NCI-H510A (cell line): Measurements from ENCODE around the gene ZNF491.
"Not testable (repeated sequence)": the region's sequence is repeated elsewhere in the genome, so short reads cannot be mapped to it uniquely, and the experiment has no call there.

Experiments
- DNase-seq: peaks from one replicate; lab custom pipeline; 2025; lab: John Stamatoyannopoulos, UW

ZNF491 gene

DNA sequence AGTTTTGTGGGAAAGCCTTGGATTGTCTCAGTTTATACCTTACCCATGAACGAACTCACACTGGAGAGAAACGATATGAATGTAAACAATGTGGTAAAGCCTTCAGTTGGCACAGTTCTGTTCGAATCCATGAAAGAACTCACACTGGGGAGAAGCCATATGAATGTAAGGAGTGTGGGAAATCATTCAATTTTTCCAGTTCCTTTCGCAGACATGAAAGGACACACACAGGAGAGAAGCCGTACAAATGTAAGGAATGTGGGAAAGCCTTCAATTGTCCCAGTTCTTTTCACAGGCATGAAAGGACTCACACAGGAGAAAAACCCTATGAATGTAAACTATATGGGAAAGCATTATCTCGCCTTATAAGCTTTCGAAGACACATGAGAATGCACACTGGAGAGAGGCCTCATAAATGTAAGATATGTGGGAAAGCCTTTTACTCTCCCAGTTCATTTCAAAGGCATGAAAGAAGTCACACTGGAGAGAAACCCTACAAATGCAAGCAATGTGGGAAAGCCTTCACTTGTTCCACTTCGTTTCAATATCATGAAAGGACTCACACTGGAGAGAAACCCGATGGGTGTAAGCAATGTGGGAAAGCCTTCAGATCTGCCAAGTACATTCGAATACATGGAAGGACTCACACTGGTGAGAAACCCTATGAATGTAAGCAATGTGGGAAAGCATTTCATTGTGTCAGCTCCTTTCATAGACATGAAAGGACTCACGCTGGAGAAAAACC lies 8.2 kb downstream of the ZNF491 start:
- no peak for DNase-seq

DNA sequence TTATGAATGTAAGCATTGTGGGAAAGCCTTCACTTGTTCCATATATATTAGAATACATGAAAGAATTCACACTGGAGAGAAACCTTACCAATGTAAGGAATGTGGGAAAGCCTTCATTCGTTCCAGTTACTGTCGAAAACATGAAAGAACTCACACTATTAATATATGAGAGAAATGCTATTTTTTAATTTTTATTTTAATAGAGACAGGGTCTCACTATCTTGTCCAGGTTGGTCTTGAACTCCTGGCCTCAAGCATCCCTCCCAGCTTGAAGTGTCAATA lies 8.7 kb downstream of the ZNF491 start:
- no peak for DNase-seq

DNA sequence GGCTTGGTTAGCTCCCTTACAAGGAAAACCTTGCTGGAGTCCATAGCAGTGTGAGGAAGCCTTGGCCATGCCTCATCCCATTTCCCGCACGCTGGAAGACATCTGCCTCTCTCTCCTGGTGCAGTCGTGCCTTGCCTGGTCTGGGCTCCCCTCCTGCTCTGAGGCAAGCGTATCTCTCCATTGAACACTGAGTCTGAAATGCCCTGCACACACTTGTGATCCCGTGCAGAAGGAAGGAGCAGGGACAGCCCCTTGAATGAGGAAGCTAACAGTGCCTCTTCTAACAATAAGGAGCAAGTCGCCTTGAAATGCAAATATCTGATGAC lies 15.3 kb downstream of the ZNF491 start:
- no peak for DNase-seq

DNA sequence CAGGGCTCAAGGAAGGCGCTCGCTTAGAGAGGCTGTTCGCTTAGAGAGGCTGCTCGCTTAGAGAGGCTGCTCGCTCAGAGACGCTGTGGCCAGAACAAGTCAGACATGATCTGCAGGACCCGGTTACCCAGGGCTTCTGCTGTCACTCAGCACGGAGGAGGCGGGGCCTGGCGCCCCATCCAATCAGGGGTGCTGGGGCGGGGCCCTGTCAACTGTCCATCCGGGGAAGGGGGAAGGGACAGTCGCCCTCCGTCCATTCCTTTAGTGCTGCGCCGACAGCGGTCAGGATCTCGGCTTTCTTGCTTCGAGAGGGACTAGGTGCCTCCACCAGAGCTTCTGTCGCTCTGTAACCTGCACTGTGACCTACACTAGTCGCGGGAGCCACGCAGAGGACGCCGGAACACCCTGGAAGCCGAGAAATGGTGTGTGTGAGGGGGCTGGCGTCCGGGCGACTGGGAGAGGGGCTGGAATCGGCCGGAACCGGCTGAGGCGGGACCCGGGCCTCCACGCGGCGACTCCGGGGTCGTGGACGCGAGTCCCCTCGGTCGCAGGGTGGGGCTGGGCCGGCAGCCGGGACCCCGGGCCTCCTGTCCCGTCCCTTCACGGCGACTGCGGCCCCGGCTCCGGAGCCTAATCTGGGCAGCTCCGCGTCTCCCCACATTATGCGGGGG lies 15.8 kb downstream of the ZNF491 start, which contains the start of gene ZNF440:
Gene ZNF440, plus strand, starts transcription at position 245 of the 671 bp plus-strand sequence. Its CDS starts 175 bp downstream, at position 420.
- DNase-seq, result peak; percentile 87

DNA sequence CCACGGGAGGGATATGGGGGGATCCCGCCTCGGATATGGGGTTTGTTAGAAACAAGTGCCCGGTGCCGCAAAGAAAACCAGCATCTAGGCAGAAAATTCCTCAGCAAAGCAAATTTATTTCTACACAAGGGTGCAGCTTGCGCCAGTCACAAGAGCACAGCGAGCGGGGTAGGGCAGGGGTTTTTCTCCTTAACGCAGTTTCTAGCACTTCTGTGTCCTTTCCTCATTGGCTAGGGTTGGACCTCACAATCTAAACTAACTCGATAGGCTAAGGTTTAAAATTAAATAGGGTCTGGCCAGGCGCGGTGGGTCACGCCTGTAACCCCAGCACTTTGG lies 16.3 kb downstream of the ZNF491 start:
- no peak for DNase-seq

DNA sequence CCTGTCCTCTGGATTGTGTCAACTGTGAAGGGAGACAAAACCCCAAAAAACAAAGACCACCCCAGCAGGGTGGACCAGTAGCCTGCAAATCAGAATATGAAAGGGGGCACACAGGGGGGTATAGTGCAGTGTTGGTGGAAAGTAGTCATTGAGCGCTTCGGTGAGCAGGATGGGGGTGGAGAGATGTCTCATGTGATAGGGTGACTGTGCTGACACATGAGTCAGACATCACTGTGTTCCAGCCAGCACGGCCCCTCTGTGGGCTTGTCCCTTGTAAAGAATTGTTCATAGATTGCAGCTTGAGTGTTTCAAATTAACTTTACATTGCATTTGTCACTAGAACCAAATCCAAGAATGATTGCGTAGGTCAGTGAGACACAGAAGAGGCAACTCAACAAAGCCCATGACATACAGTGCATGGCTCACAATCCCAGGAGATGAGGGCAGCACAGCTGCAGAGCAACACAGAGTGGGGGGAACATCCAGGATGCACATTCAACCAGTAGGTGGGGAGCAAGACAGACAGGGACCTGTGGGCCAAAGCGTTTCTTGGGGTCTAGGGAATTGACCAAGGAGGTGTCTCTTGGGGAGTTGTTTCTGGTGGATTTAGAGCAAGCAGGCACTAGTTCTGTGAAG lies 23.3 kb downstream of the ZNF491 start:
- DNase-seq, result no peak

DNA sequence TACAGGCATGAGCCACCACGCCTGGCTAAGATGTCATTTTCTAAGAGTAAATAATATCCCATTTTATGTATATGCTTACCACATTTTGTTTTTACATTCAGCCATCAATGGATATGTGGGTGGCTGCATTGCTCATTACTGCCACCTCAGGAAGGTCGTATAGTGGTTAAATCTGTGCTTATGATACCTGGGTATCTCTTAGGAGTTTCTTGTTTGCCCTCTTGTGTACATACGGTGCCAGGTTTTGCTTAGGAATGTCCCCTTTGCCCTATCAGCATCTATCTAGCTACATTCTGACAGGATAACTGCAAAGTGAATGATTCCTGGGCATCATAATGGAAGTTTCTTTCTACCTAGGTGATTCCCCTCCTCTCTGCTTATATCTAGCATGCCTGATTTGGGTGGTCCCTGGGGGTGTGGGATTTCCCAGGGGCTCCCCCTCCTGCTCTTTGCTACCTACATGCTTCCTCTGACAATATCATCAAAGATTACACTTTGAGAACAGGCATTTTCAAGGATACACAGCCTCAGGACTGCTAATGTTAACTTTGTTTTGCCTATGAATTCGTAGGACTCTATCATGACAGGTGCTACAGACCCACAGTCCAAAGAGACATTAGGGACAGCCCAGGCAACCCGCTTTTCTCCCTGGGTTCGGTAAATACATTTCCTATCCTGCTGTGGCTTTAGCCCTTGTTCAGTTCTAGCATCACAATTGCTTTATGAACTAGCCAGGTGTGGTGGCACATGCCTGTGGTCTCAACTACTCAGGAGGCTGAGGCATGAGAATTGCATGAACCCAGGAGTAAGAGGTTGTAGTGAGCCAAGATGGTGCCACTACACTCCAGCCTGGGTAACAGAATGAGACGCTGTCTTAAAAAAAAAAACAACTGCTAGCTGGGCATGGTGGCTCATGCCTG lies 30.9 kb downstream of the ZNF491 start:
- not testable (repeated sequence) for DNase-seq

DNA sequence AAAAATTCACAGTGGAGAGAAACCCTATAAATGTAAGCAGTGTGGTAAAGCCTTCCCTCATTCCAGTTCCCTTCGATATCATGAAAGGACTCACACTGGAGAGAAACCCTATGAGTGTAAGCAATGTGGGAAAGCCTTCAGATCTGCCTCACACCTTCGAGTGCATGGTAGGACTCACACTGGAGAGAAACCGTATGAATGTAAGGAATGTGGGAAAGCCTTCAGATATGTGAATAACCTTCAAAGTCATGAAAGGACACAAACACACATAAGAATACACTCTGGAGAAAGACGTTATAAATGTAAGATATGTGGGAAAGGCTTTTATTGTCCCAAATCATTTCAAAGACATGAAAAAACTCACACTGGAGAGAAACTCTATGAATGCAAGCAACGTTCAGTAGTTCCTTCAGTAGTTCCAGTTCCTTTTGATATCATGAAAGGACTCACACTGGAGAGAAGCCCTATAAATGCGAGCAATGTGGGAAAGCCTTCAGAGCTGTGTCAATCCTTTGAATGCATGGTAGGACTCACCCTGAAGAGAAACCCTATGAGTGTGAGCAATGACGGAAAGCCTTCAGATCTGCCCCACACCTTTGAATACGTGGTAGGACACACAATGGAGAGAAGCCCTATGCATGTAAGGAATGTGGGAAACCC lies 34.1 kb downstream of the ZNF491 start:
- no peak for DNase-seq

DNA sequence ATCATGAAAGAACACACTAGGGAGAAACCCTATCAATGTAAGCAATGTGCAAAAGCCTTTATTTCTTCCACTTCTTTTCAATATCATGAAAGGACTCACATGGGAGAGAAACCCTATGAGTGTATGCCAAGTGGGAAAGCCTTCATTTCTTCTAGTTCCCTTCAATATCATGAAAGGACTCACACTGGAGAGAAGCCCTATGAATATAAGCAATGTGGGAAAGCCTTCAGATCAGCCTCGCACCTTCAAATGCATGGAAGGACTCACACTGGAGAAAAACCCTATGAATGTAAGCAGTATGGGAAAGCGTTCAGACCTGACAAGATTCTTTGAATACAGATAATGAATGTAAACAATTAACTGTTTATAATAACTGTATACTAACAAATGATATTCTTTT lies 35.2 kb downstream of the ZNF491 start:
- DNase-seq, result no peak

DNA sequence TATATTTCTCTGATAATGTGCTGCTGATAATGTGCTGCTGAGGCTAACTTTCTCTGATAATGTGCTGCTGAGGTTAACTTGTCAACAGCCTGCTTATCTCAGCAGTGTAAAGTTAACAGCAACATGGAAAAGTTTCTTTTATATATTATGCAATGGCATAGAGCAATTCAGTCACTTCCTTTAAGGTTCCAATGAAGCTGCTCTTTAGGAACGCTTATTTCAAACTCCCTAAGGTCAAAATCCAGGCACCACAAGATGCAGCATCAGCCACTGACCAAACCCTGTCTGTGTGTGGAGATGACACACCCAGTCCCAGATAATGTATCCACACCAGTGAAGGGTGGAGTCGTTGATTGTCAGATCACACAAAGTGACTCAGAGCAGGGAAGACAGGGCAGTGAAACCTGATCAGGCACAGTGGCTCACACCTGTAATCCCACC lies 37.3 kb downstream of the ZNF491 start:
- DNase-seq, result not testable (repeated sequence)

DNA sequence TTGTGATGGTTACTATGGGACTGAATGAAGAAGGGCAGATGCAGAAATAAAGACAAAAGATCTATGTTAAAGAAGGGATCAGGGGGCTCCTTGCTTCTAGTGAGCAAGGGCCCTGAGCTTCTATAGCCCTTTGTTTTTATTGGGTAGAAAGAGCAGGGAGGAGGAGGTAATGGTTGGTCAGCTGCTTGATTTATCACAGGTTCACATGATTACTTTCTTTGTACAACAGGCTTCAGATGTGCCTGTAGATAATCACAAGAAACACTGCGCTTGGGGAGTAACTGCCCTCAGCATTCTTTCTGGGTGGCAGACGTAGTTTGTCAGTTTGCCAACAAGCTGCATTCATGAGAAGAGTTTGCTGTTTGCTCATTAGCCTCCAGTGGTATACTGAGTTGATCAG lies 45.4 kb downstream of the ZNF491 start:
- DNase-seq, result no peak

DNA sequence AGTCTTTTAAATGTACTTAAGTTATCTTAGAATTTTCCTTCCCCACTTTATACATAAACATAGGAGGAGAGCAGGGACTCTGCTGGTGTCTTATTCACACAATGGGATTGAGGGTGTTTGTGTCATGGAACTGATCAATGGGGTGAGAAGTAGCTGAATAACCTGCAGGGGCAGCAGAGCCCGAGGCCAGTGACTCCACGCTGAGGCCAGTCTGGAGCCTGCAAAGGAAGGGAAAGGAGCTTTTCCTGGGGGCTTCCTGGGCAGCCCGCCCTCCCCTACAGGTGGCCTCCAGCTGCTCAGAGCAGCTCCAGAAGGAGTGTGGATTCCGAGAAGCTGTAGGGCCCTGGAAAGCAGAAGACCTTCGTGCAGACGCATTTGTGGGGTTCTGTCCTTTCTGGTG lies 49.3 kb downstream of the ZNF491 start:
- not testable (repeated sequence) for DNase-seq

DNA sequence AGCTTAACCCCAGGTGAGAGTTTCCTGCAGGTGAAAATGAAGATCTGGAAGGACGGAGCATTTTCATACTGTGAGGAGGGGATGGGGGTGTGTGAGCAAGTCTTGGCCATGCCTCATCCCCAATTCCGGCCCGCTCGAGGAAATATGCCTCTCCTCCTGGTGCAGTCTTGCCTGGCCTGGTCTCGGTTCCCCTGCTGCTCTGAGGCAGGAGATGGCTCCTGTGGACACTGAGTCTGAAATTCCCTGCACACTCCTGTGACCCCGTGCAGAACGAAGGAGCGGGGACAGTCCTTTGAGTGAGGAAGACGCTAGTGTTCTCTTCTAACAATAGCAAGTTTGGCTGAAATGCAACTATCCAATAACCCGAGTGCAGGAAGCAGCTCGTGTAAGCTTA lies 49.9 kb downstream of the ZNF491 start:
- no peak for DNase-seq

DNA sequence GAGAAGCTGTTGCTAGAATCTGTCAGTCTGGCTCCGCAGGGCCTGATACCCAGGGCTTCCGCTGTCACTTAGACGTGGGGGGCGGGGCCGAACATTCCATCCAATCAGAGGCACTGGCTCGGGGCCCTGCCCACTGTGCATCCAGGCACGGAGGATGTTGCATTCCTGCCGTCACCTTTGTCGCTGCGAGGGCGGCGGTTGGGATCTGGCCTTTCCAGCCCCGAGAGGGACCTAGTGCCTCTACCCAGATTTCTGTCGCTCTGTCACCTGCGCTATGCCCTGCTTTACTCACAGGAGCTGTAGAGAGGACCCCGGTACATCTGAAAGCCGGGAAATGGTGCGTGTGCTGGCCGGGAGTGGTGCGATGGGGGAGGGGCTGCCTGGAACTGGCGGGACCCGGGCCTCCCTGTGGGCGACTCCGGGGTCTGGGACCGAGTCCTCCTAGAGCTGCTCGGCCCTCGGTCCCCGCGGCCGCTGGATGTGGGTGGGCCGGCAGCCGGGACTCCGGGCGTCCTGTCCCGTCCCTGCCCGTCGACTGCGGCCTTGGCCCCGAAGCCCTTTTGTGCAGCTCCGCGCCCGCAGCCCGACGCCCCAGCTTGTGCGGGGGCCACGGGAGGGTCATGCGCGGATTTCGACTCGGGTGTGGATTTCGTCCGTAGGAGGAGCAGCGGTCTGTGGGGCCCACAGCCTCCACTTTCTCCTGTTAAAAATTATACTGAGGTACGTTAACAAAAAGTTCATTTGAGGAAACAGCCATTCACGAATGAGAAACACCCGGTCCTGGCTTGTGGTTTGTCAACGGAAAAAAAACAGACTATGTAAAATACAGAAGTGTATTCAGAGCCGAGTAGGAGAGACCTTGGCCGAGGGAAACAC lies 50.5 kb downstream of the ZNF491 start, which contains the start of gene ZNF439:
Gene ZNF439, plus strand, starts transcription at position 133 of the 876 bp plus-strand sequence. Its CDS starts 142 bp downstream, at position 275.
- peak; percentile 77 for DNase-seq

DNA sequence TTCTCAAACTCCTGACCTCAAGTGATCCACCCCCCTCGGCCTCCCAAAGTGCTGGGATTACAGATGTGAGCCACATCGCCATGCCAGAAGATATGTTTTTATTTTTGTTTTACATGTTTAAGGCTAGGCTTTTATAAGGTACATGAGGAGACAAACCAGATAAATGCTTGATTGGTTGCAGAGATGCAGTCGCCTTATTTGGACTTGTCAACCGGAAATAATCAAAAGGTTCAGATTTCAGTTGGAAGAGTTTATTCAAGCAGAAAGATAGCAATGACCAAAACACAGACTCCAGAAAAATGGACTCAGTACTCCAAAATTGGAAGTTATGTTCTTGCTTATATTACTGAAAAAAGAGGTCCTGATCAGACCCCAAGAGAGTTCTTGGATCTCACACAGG lies 52.0 kb downstream of the ZNF491 start:
- DNase-seq, result not testable (repeated sequence)

DNA sequence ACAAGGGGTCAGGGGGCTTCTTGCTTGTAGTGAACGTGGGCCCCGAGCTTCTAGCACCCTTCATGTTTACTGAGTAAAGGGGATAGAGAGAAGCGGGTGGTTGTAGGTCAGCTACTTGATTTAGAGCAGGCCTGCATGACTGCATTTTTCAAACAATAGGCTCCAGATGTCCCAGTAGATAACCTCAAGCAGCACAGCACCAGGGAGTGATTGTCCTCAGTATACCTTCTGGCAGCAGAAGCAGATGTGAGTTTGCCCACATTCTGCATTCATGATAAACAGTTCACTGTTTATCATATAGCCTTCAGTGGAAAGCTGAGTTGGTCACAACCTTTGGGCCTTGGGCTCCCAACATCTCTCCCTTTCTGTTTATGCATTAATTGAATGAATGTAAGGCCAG lies 55.0 kb downstream of the ZNF491 start:
- DNase-seq, result no peak

DNA sequence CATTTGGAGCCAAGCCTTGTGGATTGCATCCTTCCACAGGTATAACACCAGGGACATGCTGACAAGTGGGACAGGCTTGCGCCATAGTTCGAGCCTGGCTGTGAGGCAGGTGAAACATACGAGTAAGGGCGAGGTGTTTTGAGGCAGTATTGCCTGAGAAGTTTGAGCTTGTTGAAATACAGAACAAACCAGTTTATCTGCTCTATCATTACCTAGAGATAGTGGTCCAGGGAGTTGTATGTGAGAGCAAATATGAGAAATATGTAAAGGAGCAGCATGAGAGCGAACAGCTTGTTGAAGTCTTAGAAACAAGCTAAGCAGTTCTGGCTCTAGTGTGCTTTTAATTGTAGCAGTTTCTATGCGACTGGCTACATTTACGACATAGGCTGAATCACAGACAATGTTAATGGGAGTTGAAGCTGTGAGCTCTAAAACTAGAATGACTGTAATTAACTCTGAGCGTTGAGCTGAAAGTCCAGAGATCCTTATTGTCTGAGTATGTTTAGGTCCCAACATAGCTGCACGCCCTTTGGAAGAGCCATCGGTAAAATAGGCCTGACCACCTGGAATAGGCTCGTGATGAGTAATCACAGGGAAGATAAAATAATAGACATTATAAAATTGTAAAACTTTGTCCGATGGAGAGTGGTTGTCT lies 58.4 kb downstream of the ZNF491 start:
- DNase-seq, result no peak
